GM21786 (cell line): ENCODE measurements around the gene LRRC37A3.
A peak's percentile ranks its signal among the peaks of the same experiment; 100 is the strongest.
"Not testable (repeated sequence)": the region's sequence is repeated elsewhere in the genome, so short reads cannot be mapped to it uniquely, and the experiment has no call there.

Experiments used
- ATAC-seq: cut with Tn5 transposase; IDR thresholded peaks from one replicate; pipeline ENCODE4 v1.9.1; 2021; ENCODE audit not compliant: unreplicated experiment

LRRC37A3 gene

DNA sequence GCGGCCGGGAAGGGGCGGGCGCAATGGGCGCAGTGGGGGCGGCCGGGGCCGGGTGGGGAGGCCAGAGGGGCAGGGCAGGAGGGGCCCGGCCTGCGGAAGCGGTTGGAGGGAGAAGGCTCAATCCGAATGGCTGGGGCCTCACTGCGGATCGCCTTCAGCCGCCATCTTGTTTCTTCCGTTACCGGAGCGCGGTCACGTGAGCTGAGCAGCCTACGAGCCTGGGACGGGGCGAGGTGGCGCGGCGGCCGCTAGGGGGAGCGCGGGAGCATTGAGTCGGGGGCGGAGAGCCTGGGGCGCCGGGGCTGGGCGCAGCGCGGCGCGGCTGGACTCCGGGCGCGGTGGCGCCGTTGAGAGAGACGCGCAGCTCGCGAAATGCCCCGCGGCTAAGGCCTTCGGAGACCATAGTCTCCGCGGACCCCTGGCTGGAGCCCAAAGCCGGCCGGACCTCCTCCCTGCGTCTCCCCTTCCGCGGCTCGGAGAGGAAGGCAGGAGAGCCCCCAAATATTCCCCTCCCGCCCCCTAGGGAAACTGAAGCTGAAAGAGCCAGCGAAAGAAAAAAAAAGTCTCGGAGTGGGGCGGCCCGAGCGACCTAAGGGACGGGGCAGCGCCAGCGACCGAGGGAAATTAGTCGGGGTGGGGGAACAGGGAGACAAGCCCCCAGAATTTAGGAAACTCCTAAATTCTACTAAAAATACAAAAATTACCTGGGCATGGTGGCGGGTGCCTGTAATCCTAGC lies at the start of gene LRRC37A3:
Gene LRRC37A3, minus strand, starts transcription at position 190 of the 737 bp plus-strand sequence. CDS start 22,221 bp downstream, outside the sequence.
- peak; percentile 91 for ATAC-seq

DNA sequence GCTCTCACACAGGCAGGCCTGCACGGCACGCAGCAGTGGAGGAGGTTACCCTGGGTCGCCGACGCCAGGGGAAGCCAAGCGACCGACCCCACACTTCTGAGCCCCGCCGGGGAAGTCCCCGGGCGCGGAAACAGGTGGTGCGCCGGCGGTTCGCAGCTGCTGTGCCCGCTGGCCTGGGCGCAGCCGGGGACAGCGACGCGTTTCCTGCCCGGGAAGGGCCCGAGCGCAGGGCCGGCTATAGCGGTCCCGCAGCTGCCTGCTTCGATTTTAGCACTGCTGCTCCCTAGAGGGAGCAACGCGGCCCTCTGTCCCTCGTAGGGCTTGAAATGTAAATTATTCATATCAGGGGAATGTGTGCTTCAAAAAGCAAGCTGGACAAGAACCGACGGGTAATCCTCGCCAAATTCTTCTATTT lies 46.6 kb upstream of the LRRC37A3 start:
- peak; percentile 87 for ATAC-seq

- ATAC-seq, result not testable (repeated sequence)
Observed at GRCh38 chr17:64965256-64965872, 46.1 kb upstream of the LRRC37A3 start.

DNA sequence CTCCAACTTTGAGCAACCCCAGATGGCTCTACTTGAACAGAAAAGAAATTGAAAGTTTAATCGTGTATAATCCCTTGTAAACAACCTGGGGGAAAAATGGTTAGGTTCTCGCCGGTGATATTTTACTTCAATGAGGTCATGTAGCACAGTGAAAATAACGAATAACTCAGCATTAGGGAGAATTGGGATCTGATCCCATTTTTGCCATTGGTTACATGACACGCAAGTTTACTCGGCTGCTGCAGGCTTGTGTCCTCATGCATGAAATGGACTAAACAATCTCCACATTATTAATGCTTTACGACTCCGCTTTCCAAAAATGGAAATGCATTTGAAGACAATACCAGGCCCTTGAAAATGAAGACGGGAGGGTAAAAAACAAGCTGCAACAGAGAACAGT lies 45.5 kb upstream of the LRRC37A3 start:
- ATAC-seq, result no peak

DNA sequence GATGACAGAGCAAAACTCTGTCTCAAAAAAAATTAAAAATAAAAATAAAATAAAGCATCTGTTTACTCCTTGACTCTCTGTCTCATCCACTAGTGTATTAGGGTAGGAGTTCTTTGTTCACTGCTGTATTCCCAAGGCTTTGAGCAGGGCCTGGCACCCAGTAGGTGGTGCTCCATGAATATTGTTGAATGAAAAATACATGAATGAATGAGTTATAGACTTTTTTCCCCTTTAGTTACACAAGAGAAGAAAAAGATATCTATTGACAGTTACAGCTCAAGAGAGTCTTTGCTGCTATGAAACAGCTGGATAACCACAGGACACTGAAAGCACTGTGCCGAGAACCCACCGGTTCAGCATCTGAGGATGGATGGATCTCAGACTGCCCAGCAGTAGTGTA lies 44.5 kb upstream of the LRRC37A3 start:
- ATAC-seq, result not testable (repeated sequence)

DNA sequence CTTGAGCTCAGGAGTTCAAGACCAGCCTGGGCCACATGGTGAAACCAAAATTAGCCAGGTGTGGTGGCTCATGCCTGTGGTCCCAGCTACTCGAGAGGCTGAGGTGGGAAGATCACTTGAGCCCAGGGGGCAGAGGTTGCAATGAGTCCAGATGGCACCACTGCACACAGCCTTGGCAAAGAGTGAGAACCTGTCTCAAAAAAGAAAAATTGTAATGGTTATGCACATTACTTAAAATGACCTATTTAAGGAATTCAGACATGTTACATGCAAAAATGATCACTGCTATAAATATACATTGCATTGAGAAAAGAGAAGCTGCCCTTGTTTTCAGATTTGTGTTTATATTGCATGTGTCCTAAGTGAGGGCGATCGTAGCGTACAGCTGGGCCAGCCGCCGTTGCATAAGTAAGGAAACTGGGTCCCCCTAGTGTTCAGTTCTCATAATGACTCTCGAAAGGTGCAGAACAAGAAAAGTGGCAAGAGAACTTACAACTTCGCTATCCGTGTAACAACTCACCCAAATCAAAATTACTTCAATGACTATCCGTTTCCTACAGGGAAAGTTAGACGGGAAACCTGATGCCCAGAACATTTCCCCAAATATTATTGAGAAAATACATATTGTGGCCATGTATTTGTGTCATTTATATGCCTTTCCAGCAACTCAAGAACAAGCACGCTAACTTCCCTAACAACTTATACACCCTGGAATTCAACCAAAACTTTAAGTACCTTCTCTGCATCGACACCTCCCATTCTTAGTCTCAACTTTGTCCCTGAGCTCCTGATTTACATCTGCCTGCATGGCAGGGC lies 42.5 kb upstream of the LRRC37A3 start:
- not testable (repeated sequence) for ATAC-seq

GRCh38 chr17:64951877-64952276 lies 32.6 kb upstream of the LRRC37A3 start:
- no peak for ATAC-seq

DNA sequence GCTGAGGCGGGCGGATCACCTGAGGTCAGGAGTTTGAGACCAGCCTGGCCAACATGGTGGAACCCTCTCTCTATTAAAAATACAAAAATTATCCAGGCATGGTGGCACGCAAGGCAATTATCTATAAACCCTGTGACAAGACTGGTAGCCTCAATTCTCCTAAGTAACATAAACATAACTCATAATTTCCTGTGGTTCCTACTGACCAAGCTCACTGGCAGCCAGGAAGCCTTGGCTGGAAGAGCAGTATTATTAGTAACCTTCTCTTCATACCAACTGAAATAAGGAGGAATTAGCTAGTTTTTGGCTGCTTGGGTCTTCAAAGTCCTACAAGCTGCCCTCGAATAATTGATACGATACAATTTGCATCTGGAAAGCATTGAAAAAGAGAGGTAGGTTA lies 31.6 kb upstream of the LRRC37A3 start:
- ATAC-seq, result no peak

DNA sequence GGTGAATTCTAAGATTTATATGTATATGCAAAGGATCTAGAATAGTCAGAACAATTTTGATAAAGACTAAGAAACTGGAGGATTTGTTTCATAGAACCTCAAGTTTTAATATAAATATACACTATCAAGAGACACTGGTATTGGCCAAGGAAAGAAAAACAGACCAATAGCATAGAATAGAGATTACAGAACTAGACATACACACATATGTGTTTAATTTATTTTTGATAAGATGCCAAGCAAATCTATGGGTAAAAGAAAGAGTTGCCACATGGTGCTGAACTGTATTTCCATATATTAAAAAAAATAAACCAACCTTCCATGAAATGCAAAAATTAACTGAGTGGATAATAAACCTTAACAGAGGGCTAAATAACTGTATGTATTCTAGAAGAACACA lies 27.9 kb upstream of the LRRC37A3 start:
- ATAC-seq, result no peak

DNA sequence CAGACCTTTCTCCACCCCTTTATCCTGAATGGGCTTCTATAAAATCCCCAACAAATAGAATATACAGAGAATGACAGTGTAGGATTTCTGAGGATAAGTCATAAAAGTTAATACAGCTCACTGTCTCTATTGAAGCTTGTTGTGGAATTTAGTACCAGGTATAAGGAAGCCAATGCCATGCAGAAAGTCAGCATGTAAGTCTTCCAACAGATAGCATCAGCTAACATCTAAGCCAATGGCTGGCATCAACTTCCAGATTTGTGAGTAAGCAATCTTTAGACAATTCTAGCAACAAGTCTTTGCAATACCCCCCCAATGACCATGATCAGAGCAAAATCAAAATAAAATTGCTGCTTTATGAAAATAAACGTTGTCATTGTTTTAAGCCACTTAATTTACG lies 22.5 kb upstream of the LRRC37A3 start:
- ATAC-seq, result no peak

GRCh38 chr17:64941045-64941444 lies 21.8 kb upstream of the LRRC37A3 start:
- no peak for ATAC-seq

DNA sequence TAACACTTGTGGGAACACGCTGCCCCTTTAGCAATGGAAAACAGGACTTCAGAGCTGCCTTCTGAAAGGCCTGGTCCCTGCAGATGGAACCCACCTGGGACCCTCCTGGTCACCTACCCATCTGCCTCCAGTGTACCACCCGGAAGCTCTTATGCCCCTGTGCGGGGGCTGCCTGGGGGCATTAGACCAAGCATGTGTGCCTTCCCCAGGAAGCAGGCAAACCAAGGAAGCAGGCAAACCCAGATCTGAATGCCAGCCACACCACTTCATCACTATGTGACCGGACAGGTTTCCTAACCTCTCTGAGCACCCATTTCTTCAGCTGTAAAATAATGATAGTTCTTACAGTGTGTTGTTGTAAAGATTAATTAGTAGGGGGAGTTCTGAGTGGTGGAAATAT lies 20.8 kb upstream of the LRRC37A3 start:
- no peak for ATAC-seq

DNA sequence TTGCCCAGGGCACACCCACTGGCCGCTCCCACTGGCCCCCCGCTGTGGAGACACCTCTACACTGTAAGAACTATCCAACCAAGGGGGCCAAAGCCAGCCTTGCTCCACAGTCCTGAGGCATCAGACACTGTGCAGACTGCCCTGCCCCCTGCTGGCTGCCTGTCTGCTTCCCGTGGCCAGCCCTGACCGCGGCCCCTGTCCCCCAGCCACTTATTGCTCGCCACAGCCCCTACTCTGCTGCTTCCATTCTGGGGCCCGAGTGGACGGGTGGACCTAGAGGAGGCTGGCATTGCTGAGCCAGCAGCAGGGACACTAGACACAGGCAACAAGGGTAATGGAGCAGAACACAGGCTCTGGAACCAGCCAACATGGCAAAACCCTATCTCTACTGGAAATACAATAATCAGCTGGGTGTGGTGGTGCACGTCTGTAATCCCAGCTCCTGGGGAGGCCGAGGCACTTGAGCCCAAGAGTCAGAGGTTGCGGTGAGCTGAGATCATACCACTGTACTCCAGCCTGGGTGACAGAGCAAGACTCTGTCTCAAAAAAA lies 19.7 kb upstream of the LRRC37A3 start:
- ATAC-seq, result no peak

- no peak for ATAC-seq
Observed at GRCh38 chr17:64938290-64938689, 19.0 kb upstream of the LRRC37A3 start.

DNA sequence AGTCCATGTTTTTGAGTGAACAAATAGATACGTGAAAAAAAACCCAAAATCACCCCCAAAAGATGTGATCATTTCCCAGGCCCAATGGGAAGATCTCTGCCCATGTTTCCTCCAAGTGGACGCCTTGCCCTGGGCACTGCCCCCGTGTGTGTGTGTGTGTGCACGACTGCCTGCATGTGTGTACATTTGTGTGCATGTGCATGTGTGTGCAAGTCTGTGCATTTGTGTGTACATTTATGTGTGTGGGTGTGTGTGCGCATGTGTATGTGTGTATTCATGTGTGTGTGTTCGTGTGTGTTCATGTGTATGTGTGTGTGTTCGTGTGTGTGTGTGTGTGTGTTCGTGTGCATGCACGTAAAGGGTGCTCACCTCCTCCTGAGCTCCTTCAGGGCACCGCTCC lies 16.8 kb upstream of the LRRC37A3 start:
- ATAC-seq, result no peak

- not testable (repeated sequence) for ATAC-seq
Observed at GRCh38 chr17:64934284-64934778, 15.1 kb upstream of the LRRC37A3 start.

DNA sequence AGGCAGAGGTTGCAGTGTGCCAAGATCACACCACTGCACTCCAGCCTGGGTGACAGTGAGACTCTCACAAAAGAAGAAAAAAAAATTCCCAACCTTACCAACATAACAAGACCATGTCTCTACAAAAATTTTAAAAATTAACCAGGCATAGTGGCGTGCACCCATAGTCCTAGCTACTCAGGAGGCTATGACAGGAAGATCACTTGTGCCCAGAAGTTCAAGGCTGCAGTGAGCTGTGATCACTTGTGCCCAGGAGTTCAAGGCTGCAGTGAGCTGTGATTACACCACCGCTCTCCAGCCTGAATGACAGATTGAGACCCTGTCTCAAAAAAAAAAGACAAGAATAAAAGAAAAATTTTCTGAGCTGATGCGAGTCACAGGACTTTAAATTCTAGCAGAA lies 13.6 kb upstream of the LRRC37A3 start:
- ATAC-seq, result not testable (repeated sequence)

- ATAC-seq, result not testable (repeated sequence)
Observed at GRCh38 chr17:64930374-64930773, 11.1 kb upstream of the LRRC37A3 start.

DNA sequence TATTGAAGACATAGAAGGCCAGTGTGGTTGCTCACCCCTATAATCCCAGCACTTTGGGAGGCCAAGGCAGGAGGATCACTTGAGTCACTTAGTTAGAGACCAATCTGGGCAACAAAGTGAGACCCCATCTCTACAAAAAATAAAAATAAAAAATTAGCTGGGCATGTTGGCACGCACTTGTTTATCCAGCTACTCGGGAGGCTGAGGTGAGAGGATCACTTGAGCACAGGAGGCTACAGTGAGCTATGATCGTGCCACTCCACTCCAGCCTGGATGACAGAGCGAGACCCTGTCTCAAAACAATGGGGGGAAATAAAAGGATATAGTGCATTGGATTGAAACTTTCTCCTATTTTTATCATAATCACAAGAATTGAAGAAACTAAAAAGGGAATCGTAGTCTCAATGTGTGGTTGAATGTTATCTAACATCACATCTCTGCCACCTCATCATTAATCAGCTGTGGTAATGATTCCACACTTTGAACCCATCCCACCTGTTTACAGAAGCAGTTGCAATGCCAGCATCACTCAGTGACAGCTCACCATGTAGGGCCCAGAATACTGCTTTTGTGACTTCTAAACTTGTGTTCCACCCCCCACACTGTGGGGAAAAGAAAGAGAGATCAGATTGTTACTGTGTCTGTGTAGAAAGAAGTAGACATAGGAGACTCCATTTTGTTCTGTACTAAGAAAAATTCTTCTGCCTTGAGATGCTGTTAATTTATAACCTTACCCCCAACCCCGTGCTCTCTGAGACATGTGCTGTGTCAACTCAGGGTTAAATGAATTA lies 10.3 kb upstream of the LRRC37A3 start:
- ATAC-seq, result not testable (repeated sequence)

DNA sequence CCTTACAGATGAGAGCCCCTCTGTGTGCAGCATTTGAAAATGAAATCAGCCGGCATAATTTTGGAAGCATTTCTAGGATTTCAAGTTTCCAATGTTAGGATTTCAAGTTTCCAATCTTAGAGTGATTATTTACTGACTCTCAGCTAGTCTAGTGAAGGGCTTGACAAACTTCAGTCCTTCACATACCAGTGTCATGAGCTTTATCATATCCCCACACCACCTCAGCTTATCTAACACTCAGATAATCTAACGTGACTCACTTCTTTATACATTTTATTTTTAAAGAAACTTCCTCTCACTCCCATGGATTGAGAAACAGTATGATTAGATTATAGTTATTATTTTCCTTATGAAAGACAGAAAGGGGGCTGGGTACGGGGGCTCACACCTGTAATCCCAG lies 9.4 kb upstream of the LRRC37A3 start:
- ATAC-seq, result not testable (repeated sequence)
